ENCODE results near the gene SCFD2. TPM values are rescaled to one million over a fixed set of nuclear protein-coding genes. Genes with fewer than 3 reads are reported as not detected.

Gene SCFD2
- total RNA-seq, 1 experiment from 2014 or later, result 8.4 TPM

DNA sequence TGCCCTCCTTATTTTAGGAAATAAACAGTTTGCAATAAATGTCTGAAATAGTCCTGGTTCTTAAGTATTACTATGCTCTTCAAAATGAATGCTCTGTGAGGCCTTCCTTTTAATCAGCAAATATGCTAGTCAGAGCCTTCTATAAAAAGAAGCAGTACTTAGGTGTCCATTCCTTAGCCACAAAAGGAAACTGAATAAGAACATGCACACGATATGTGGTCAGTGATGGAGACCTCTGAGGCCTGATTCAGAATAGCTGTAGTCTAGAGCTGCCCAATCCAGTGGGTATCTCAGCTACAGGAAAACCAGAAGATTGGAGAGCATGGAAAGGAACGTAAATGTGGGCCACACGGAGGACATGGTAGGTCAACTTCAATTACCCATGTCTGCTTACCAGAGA lies 361.9 kb downstream of the SCFD2 start:
- H3K27me3 ChIP-seq (replicated peaks; ENCODE audit: insufficient read depth, low read depth, low read length, poor library complexity), result no peaks in the 10 kb centered on the region
- H3K27ac ChIP-seq (ENCODE audit: low read depth, low read length, poor library complexity, severe bottlenecking), result no peak overlapping the region
- intact Hi-C loops (cut with micrococcal nuclease; ENCODE audit: unreplicated experiment), result no loop called here
- no peak overlapping the region for H3K4me3 ChIP-seq (ENCODE audit: low read depth, low read length, poor library complexity, severe bottlenecking)
- H3K4me1 ChIP-seq (ENCODE audit: insufficient read depth, low read length, poor library complexity, severe bottlenecking), result no peaks in the 10 kb centered on the region
- TF ChIP-seq EZH2 (IDR thresholded peaks at IDR 0.05; ENCODE audit: borderline replicate concordance, low read depth, low read length, poor library complexity, severe bottlenecking), result no peak
- TF ChIP-seq, protein P1, sequence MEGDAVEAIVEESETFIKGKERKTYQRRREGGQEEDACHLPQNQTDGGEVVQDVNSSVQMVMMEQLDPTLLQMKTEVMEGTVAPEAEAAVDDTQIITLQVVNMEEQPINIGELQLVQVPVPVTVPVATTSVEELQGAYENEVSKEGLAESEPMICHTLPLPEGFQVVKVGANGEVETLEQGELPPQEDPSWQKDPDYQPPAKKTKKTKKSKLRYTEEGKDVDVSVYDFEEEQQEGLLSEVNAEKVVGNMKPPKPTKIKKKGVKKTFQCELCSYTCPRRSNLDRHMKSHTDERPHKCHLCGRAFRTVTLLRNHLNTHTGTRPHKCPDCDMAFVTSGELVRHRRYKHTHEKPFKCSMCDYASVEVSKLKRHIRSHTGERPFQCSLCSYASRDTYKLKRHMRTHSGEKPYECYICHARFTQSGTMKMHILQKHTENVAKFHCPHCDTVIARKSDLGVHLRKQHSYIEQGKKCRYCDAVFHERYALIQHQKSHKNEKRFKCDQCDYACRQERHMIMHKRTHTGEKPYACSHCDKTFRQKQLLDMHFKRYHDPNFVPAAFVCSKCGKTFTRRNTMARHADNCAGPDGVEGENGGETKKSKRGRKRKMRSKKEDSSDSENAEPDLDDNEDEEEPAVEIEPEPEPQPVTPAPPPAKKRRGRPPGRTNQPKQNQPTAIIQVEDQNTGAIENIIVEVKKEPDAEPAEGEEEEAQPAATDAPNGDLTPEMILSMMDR (conservative IDR thresholded peaks at IDR 0.05; ENCODE audit: low read depth, low read length), result no peak
- no TSS peak for BruUV-seq (replicated peaks)
- CTCF ChIA-PET, result no interaction called here
- no peaks in the 10 kb centered on the region for H3K36me3 ChIP-seq (ENCODE audit: insufficient read depth, low read length, poor library complexity, severe bottlenecking)
- no peaks in the 10 kb centered on the region for H3K9me3 ChIP-seq (ENCODE audit: low read depth, low read length, poor library complexity, severe bottlenecking)
- POLR2A ChIA-PET (ENCODE audit: low non-redundant PET), result no interaction called here
- DNase-seq (ENCODE audit: low spot score), result no peak

DNA sequence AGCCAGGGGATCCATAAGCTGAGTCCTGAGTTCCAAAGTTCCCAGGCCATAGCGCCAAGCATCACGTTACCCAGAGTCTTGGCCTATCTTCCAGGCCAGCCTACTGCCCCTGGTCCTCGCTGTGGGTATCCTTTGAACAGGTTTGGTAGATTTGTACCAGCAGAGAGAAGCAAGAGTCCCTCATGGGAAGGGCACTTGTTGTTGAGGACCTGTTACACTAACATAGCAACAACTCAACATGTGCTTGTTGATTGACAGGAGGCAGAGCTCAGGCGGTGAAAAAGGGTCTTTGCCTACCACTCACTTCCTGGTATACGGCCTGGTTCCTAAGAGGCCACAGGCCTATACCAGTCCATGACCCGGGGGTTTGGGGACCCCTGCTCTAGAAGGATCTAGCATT lies 365.3 kb downstream of the SCFD2 start:
- POLR2A ChIA-PET (ENCODE audit: low non-redundant PET), result no interaction called here
- CTCF ChIA-PET, result no interaction called here

DNA sequence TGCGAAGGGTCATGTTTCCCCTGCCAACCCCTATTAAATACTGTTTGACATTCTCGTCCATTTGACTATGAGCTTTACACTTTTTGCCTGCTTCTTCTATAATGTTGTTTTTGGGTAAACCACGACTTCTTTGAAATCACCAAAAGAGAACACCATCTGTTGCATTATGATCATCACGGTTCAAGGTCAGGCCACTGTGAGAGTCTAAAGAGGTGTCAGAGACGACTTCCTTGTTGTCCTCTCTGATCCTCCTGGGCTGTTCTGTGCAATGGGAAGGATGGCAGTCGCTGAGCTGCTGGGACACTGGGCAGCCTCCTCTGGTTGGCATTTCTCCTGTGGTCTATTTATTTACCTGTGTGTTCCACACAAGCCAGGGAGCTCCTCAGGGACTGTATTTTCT lies 366.2 kb downstream of the SCFD2 start:
- Histone ChIP-seq H3K27me3 (replicated peaks; ENCODE audit: insufficient read depth, low read depth, low read length, poor library complexity) (no peaks in the 10 kb centered on the region), H3K9me3 (ENCODE audit: low read depth, low read length, poor library complexity, severe bottlenecking) (no peaks in the 10 kb centered on the region), H3K4me3 (ENCODE audit: low read depth, low read length, poor library complexity, severe bottlenecking) (no peak overlapping the region), H3K4me1 (ENCODE audit: insufficient read depth, low read length, poor library complexity, severe bottlenecking) (no peaks in the 10 kb centered on the region), H3K36me3 (ENCODE audit: insufficient read depth, low read length, poor library complexity, severe bottlenecking) (no peaks in the 10 kb centered on the region), H3K27ac (ENCODE audit: low read depth, low read length, poor library complexity, severe bottlenecking) (no peak overlapping the region)
- CTCF ChIA-PET, result no interaction called here
- no TSS peak for BruUV-seq (replicated peaks)
- intact Hi-C loops (cut with micrococcal nuclease; ENCODE audit: unreplicated experiment), result no loop called here
- no peak for DNase-seq (ENCODE audit: low spot score)
- POLR2A ChIA-PET (ENCODE audit: low non-redundant PET), result no interaction called here
- no peak for TF ChIP-seq EZH2 (IDR thresholded peaks at IDR 0.05; ENCODE audit: borderline replicate concordance, low read depth, low read length, poor library complexity, severe bottlenecking)
- TF ChIP-seq, protein P1 (conservative IDR thresholded peaks at IDR 0.05; ENCODE audit: low read depth, low read length), result no peak

More for the DNA sequence above, 365.3 kb downstream of the SCFD2 start:
- BruUV-seq (replicated peaks), result no TSS peak
- intact Hi-C loops (cut with micrococcal nuclease; ENCODE audit: unreplicated experiment), result no loop called here
- no peaks in the 10 kb centered on the region for H3K36me3 ChIP-seq (ENCODE audit: insufficient read depth, low read length, poor library complexity, severe bottlenecking)
- H3K27me3 ChIP-seq (replicated peaks; ENCODE audit: insufficient read depth, low read depth, low read length, poor library complexity), result no peaks in the 10 kb centered on the region
- TF ChIP-seq, protein P1 (conservative IDR thresholded peaks at IDR 0.05; ENCODE audit: low read depth, low read length), result no peak
- TF ChIP-seq EZH2 (IDR thresholded peaks at IDR 0.05; ENCODE audit: borderline replicate concordance, low read depth, low read length, poor library complexity, severe bottlenecking), result no peak
- H3K9me3 ChIP-seq (ENCODE audit: low read depth, low read length, poor library complexity, severe bottlenecking), result no peaks in the 10 kb centered on the region
- DNase-seq (ENCODE audit: low spot score), result no peak
- H3K4me3 ChIP-seq (ENCODE audit: low read depth, low read length, poor library complexity, severe bottlenecking), result no peak overlapping the region
- no peaks in the 10 kb centered on the region for H3K4me1 ChIP-seq (ENCODE audit: insufficient read depth, low read length, poor library complexity, severe bottlenecking)
- no peak overlapping the region for H3K27ac ChIP-seq (ENCODE audit: low read depth, low read length, poor library complexity, severe bottlenecking)

Measured in A673 (cell line).